ENCODE results near the gene PDSS2. TPM values are rescaled to one million over a fixed set of nuclear protein-coding genes. Genes with fewer than 3 reads are reported as not detected.

The PDSS2 gene
- total and polyA plus RNA-seq, 9 of the 15 experiments (the other 6 are each of a cell fraction or from before 2014, with no cell fraction given), result 5.8 to 21.1 (median 12.0) TPM

DNA sequence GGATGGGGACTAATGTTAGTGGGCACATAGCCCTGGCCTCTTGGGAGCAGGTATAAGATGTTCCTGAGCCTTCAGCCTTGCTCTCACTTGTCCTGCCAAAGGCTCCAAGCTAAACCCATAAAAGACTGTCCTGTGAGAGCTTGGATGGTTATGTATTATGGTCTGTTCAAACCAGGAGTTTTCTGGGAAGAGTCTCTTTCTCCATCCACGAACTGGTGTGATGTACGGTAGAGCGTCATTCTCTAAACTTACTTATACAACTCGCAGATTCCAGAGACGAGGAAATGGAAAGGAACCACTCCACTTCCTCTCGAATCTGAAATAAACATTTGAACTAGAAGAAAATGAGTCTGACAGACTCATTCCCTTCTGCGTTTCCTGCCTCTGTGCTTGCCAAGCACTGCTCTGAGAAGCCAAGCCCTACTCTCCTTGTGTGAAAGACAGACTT lies 35.9 kb upstream of the PDSS2 start:
- H3K79me2 ChIP-seq (ENCODE audit: control insufficient read depth, insufficient read depth, low read length), result no peaks in the 10 kb centered on the region
- WGBS (ENCODE audit: insufficient coverage, low coverage, missing lambda C conversion rate), result 4% methylated on average over 7 of the region's 7 CpGs
- no peak overlapping the region for H2AFZ ChIP-seq (ENCODE audit: low read depth, low read length)
- no peaks in the 10 kb centered on the region for H3K9me1 ChIP-seq (ENCODE audit: control insufficient read depth, insufficient read depth, low read length)
- H3K4me3 ChIP-seq, result no peak overlapping the region
- no peaks in the 10 kb centered on the region for H3K9me3 ChIP-seq (replicated peaks; ENCODE audit: control insufficient read depth, insufficient read depth, low read depth, low read length)
- H3K4me2 ChIP-seq (ENCODE audit: insufficient read depth, low read length), result no peak overlapping the region
- in situ Hi-C loops (cut with MboI), result no loop called here
- H3K27ac ChIP-seq (ENCODE audit: extremely low read depth, low read depth, low read length), result no peak overlapping the region
- H3K4me1 ChIP-seq (replicated peaks in 1 of 2; ENCODE audit: control insufficient read depth in 2 of 2, insufficient read depth in 2 of 2, low read length in 2 of 2), result peaks cover 0 to 12% of the 10 kb centered on the region in 2 experiments; a peak in 2 of 5 replicates
- DNase-seq (ENCODE audit: extremely low read depth in 1 of 4, low spot score in 3 of 4) (no peak), ATAC-seq (no peak), FAIRE-seq (no peak)
- TF ChIP-seq ZNF174 (CRISPR knock-in tag; IDR thresholded peaks at IDR 0.05) (no peak), ZC3H8 (IDR thresholded peaks at IDR 0.05) (no peak), BCL6 (CRISPR knock-in tag; IDR thresholded peaks at IDR 0.05) (no peak), RBM34 (IDR thresholded peaks at IDR 0.05; ENCODE audit: borderline replicate concordance, insufficient read depth, low read length) (no peak), TCF7 (IDR thresholded peaks at IDR 0.05; ENCODE audit: borderline replicate concordance) (no peak), ETV1 (tag; conservative IDR thresholded peaks at IDR 0.05; ENCODE audit: low read depth) (no peak), NFATC3 (IDR thresholded peaks at IDR 0.05) (no peak), KLF1 (tag; IDR thresholded peaks at IDR 0.05) (no peak), ZNF699 (CRISPR knock-in tag; IDR thresholded peaks at IDR 0.05; ENCODE audit: insufficient replicate concordance) (no peak), CBX5 (IDR thresholded peaks at IDR 0.05; ENCODE audit: borderline replicate concordance, low read depth) (no peak), ZFP36 (IDR thresholded peaks at IDR 0.05; ENCODE audit: low read depth, low read length, partially characterized antibody) (no peak), RFX1 (IDR thresholded peaks at IDR 0.05) (no peak), ZNF584 (CRISPR knock-in tag; IDR thresholded peaks at IDR 0.05; ENCODE audit: low read depth) (no peak), MTA3 (IDR thresholded peaks at IDR 0.05; ENCODE audit: borderline replicate concordance) (no peak), NFYB (IDR thresholded peaks at IDR 0.05; ENCODE audit: extremely low read depth, insufficient read length) (no peak), FOXA3 (CRISPR knock-in tag; conservative IDR thresholded peaks at IDR 0.05 in 1 of 2, IDR thresholded peaks at IDR 0.05 in 1 of 2) (no peak)
- TF ChIP-seq, protein P1, sequence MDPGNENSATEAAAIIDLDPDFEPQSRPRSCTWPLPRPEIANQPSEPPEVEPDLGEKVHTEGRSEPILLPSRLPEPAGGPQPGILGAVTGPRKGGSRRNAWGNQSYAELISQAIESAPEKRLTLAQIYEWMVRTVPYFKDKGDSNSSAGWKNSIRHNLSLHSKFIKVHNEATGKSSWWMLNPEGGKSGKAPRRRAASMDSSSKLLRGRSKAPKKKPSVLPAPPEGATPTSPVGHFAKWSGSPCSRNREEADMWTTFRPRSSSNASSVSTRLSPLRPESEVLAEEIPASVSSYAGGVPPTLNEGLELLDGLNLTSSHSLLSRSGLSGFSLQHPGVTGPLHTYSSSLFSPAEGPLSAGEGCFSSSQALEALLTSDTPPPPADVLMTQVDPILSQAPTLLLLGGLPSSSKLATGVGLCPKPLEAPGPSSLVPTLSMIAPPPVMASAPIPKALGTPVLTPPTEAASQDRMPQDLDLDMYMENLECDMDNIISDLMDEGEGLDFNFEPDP (CRISPR knock-in tag; IDR thresholded peaks at IDR 0.05), result no peak
- TF ChIP-seq, protein P2, sequence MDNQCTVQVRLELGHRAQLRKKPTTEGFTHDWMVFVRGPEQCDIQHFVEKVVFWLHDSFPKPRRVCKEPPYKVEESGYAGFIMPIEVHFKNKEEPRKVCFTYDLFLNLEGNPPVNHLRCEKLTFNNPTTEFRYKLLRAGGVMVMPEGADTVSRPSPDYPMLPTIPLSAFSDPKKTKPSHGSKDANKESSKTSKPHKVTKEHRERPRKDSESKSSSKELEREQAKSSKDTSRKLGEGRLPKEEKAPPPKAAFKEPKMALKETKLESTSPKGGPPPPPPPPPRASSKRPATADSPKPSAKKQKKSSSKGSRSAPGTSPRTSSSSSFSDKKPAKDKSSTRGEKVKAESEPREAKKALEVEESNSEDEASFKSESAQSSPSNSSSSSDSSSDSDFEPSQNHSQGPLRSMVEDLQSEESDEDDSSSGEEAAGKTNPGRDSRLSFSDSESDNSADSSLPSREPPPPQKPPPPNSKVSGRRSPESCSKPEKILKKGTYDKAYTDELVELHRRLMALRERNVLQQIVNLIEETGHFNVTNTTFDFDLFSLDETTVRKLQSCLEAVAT (IDR thresholded peaks at IDR 0.05), result no peak
- TF ChIP-seq, protein P3, sequence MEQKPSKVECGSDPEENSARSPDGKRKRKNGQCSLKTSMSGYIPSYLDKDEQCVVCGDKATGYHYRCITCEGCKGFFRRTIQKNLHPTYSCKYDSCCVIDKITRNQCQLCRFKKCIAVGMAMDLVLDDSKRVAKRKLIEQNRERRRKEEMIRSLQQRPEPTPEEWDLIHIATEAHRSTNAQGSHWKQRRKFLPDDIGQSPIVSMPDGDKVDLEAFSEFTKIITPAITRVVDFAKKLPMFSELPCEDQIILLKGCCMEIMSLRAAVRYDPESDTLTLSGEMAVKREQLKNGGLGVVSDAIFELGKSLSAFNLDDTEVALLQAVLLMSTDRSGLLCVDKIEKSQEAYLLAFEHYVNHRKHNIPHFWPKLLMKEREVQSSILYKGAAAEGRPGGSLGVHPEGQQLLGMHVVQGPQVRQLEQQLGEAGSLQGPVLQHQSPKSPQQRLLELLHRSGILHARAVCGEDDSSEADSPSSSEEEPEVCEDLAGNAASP (IDR thresholded peaks at IDR 0.05), result no peak
- no peaks in the 10 kb centered on the region for H4K20me1 ChIP-seq (replicated peaks; ENCODE audit: control insufficient read depth, insufficient read depth, low read length)
- peaks cover 30 to 37% of the 10 kb centered on the region in 2 experiments for H3K27me3 ChIP-seq (ENCODE audit: control insufficient read depth in 2 of 2, insufficient read depth in 2 of 2, low read length in 2 of 2)
- intact Hi-C loops (cut with micrococcal nuclease), result no loop called here
- no peaks in the 10 kb centered on the region for H3K36me3 ChIP-seq (ENCODE audit: control insufficient read depth, insufficient read depth, low read length)
- H3K9ac ChIP-seq (ENCODE audit: insufficient read depth in 1 of 2, low read depth in 2 of 2, low read length in 2 of 2), result no peak overlapping the region
- POLR2A ChIA-PET, result no interaction called here
- BruUV-seq (replicated peaks), result no TSS peak
- CTCF ChIA-PET (ENCODE audit: low intra/inter-chr PET ratio), result no interaction called here
